Psoas muscle (tissue), 8 donors: Measurements from ENCODE around the gene OR1F1. TPM values are rescaled to one million over a fixed set of nuclear protein-coding genes. Genes with fewer than 3 reads are reported as not detected.

ENCODE experiments used
- ATAC-seq, 4 donors: fragments of 200-7000 bp; cut with Tn5 transposase; one replicate each; pipeline ENCODE4 v1.9.1; 2020; ENCODE audit warnings: moderate library complexity in 3 of 4, mild to moderate bottlenecking in 2 of 4
- DNase-seq, 2 donors: peaks; one replicate each; pipeline ENCODE4 v3.0.0-alpha.2; 2020
- H3K27ac ChIP-seq: fragments of 200-600 bp; one replicate; pipeline ENCODE4 v1.8.0; 2022
- H3K27me3 ChIP-seq, 3 donors: fragments of 200-600 bp in 1 of 3; one replicate each; pipeline versions ENCODE4 v1.6.1 to v1.8.0; 2013 to 2022; ENCODE audit warnings: low read length in 2 of 3, mild to moderate bottlenecking in 2 of 3, moderate library complexity in 1 of 3; ENCODE audit not compliant: insufficient read depth in 3 of 3
- H3K36me3 ChIP-seq, 2 donors: fragments of 200-600 bp in 1 of 2; one replicate each; pipeline versions ENCODE4 v1.6.1 to v1.8.0; 2013 to 2022; ENCODE audit warnings: low read depth in 1 of 2, mild to moderate bottlenecking in 1 of 2, moderate library complexity in 1 of 2; ENCODE audit not compliant: insufficient read depth in 1 of 2
- H3K4me1 ChIP-seq: fragments of 200-600 bp; one replicate; pipeline ENCODE4 v1.8.0; 2022
- H3K4me3 ChIP-seq: fragments of 200-600 bp; one replicate; pipeline ENCODE4 v1.8.0; 2022; ENCODE audit warnings: mild to moderate bottlenecking
- H3K9me3 ChIP-seq: fragments of 200-600 bp; one replicate; pipeline ENCODE4 v1.8.0; 2022
- CTCF ChIP-seq: fragments of 200-600 bp; IDR thresholded peaks from one replicate; pipeline ENCODE4 v1.8.0; 2022; ENCODE audit warnings: antibody characterized with exemption
- WGBS, 3 donors: extraction: QIAGEN DNeasy Blood & Tissue Kit; methylation state at CpG; one replicate each; pipeline versions ENCODE4 v1.1.6 to v1.1.7; 2013; 5-methylcytosine and 5-hydroxymethylcytosine counted together
- intact Hi-C, 2 donors: fragments of 100-400 bp; cut with DNase I; formaldehyde crosslinking; loops; one replicate each; pipeline versions ENCODE4 v1.11.0 to v1.14.2; 2022
- polyA plus RNA-seq, 3 donors: library from polyadenylated mRNA; stranded (reverse); fragments of 200-250 nt; gene quantifications; one replicate each; pipeline ENCODE4 v1.2.3, GENCODE V29; 2013
- total RNA-seq, 4 donors: library from RNA; stranded (reverse); fragmentation: NEBNext Ultra II Directional in 2 of 4; extraction: Animal tissue kit (Norgen Biotek cat#: 25700) in 2 of 4; gene quantifications; one replicate each; pipeline versions ENCODE4 v1.2.1 to v1.2.4, GENCODE V29; 2021 to 2023
- donor health status: healthy with polysubstance abuse.
- donor health status: DM: no; HTN: no; CAD: no; lungs with moderate emphysema.
- donor health status: Bipolar disorder and iron deficiency.
- donor health status: healthy.
- donor health status: DM: yes; HTN: yes; CAD: no.
- donor health status: DM: no; HTN: no; CAD: no.
- donor health status: DM: no; HTN: no; CAD: no.
- donor health status: DM: yes; HTN: yes; CAD: no.

OR1F1 gene
- total and polyA plus RNA-seq, 7 donors = not detected

GRCh38 chr16:3145660-3146059, 42.3 kb upstream of the OR1F1 start:
- intact Hi-C loops = no loop called here
- peak; percentile 17 to 60 for DNase-seq
- no peak overlapping the region for H3K27ac ChIP-seq

GRCh38 chr16:3147046-3147756, 40.8 kb upstream of the OR1F1 start:
- no peak for ATAC-seq
- Histone ChIP-seq H3K27ac (no peak overlapping the region), H3K4me3 (no peak overlapping the region), H3K36me3 (no peaks in the 10 kb centered on the region), H3K9me3 (no peaks in the 10 kb centered on the region), H3K27me3 (peaks cover 0 to 2% (median 0%) of the 10 kb centered on the region in 3 donors), H3K4me1 (peaks cover 33% of the 10 kb centered on the region)
- peak in 1 of 2 donors; percentile 15 for DNase-seq
- no peak for TF ChIP-seq CTCF
- WGBS, 3 donors = 77 to 87% (median 80%) methylated on average over 16 of the region's 16 CpGs
- intact Hi-C loops = no loop called here

More at GRCh38 chr16:3145660-3146059, 42.3 kb upstream of the OR1F1 start:
- WGBS, 3 donors = 62 to 76% (median 73%) methylated on average over 11 to 12 of the region's 12 CpGs
- TF ChIP-seq CTCF = no peak
- Histone ChIP-seq H3K4me3 (no peak overlapping the region), H3K9me3 (no peaks in the 10 kb centered on the region), H3K36me3 (peaks cover 0 to 10% of the 10 kb centered on the region in 2 donors), H3K27me3 (no peaks in the 10 kb centered on the region), H3K4me1 (peaks cover 25% of the 10 kb centered on the region)
- no peak for ATAC-seq

- DNase-seq (no peak), ATAC-seq (no peak)
- Histone ChIP-seq H3K27me3 (peaks cover 0 to 2% (median 0%) of the 10 kb centered on the region in 3 donors), H3K9me3 (no peaks in the 10 kb centered on the region), H3K4me3 (no peak overlapping the region), H3K4me1 (peaks cover 37% of the 10 kb centered on the region), H3K36me3 (no peaks in the 10 kb centered on the region), H3K27ac (no peak overlapping the region)
- WGBS, 3 donors = 92 to 96% (median 93%) methylated on average over 5 of the region's 5 CpGs
- intact Hi-C loops = no loop called here
- no peak for TF ChIP-seq CTCF
Observed at GRCh38 chr16:3147757-3148104, 40.3 kb upstream of the OR1F1 start.

GRCh38 chr16:3148256-3149192, 39.5 kb upstream of the OR1F1 start:
- DNase-seq = no peak
- Histone ChIP-seq H3K4me3 (no peak overlapping the region), H3K4me1 (peaks cover 33% of the 10 kb centered on the region), H3K27ac (no peak overlapping the region), H3K9me3 (no peaks in the 10 kb centered on the region), H3K27me3 (peaks cover 0 to 2% (median 0%) of the 10 kb centered on the region in 3 donors), H3K36me3 (no peaks in the 10 kb centered on the region)
- WGBS, 3 donors = 92 to 94% (median 93%) methylated on average over 13 of the region's 13 CpGs
- intact Hi-C loops = no loop called here
- TF ChIP-seq CTCF = no peak
- ATAC-seq = no peak
